Fibroblast of villous mesenchyme (primary cell): ENCODE data around the gene PTH1R. TPM values are rescaled to one million over a fixed set of nuclear protein-coding genes. Genes with fewer than 3 reads are reported as not detected.

Experiments
- DNase-seq: peaks from one replicate; pipeline ENCODE4 v3.0.0-alpha.2; 2010; ENCODE audit warnings: low read depth
- H3K4me3 ChIP-seq: 2 replicates; pipeline ENCODE4 v1.5.1; 2011; ENCODE audit warnings: low read depth, mild to moderate bottlenecking, low read length
- total RNA-seq: library from RNA; depleted of rRNA; stranded (reverse); fragments of >200 nt; gene quantifications from 2 replicates; pipeline ENCODE4 v1.2.3, GENCODE V29; 2012
- TF ChIP-seq, protein P1 (sequence below): IDR thresholded peaks from 2 replicates; pipeline ENCODE4 v1.5.1; 2012; ENCODE audit warnings: low read depth, mild to moderate bottlenecking, low read length; ENCODE audit not compliant: insufficient read depth

The PTH1R gene
- total RNA-seq, 1 donor: 2.6 TPM

DNA sequence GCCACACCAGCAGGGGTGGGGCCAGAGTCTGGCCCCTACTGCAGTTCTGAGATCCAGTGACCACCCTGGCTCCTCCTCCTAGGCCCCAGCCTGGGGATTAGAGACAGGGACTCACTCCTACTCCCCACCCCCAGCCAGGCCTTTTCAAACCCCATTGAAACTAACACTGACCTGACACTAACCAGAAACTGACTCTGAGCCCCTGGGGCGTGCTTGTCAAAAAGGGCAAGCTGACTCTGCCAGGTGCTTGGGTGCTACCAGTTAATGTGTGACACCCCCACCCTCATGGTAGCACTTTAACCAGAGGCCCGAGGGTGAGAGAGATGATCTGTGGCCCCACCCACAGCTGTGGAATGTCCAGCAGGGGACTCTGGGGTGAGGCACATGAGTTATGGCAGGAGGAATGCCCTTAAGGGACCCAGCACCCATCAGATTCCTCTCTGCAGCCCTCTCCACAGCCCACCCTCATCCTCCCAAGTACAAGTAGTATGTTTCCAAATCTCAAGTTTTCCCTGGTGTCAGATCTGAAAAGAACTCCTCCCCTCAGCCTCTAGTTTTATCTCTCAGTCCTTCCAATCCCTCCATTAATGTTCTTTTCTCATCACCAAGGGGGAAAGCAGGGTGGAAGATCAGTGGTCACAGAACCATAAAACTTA, 1.4 kb downstream of the PTH1R start:
- no peak for DNase-seq
- TF ChIP-seq, protein P1, sequence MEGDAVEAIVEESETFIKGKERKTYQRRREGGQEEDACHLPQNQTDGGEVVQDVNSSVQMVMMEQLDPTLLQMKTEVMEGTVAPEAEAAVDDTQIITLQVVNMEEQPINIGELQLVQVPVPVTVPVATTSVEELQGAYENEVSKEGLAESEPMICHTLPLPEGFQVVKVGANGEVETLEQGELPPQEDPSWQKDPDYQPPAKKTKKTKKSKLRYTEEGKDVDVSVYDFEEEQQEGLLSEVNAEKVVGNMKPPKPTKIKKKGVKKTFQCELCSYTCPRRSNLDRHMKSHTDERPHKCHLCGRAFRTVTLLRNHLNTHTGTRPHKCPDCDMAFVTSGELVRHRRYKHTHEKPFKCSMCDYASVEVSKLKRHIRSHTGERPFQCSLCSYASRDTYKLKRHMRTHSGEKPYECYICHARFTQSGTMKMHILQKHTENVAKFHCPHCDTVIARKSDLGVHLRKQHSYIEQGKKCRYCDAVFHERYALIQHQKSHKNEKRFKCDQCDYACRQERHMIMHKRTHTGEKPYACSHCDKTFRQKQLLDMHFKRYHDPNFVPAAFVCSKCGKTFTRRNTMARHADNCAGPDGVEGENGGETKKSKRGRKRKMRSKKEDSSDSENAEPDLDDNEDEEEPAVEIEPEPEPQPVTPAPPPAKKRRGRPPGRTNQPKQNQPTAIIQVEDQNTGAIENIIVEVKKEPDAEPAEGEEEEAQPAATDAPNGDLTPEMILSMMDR: no peak
- no peak overlapping the region for H3K4me3 ChIP-seq

DNA sequence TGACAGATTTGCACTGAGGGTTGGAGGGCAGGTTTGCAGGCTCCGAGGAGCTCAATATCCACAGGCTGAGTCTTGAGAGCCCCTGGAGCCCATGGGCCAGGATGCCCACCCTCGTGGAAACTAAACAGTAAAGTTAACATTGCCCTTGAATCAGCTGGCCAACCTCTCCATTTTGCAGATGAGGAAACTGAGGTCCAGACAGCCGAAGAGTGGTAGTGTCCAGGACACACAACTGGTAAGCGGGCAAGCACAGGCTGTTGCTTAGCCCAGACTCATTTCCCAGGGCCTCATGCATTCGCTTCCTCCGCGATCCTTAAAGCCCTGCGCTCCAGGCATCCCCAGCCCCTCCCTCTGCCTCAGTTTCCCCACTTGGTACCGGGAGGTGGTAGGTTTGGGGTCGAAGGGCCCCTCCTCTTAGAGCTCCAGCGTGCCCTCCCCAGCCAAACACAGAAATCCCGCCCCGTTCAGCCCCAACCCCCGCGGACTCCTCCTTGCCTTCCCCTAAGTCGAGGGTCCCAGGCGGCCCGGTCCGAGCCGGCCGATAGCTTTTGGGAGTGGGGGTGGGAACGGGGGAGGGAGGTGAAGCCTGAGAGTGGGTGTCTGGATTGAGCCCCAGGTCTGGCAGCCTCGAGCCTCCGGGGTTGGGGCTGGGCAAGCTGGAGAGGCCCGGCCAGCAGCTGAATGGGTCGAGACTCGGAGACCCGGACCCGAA, 3.5 kb downstream of the PTH1R start:
- TF ChIP-seq, protein P1: no peak
- peak overlapping the region; percentile 61 for H3K4me3 ChIP-seq
- DNase-seq: no peak

DNA sequence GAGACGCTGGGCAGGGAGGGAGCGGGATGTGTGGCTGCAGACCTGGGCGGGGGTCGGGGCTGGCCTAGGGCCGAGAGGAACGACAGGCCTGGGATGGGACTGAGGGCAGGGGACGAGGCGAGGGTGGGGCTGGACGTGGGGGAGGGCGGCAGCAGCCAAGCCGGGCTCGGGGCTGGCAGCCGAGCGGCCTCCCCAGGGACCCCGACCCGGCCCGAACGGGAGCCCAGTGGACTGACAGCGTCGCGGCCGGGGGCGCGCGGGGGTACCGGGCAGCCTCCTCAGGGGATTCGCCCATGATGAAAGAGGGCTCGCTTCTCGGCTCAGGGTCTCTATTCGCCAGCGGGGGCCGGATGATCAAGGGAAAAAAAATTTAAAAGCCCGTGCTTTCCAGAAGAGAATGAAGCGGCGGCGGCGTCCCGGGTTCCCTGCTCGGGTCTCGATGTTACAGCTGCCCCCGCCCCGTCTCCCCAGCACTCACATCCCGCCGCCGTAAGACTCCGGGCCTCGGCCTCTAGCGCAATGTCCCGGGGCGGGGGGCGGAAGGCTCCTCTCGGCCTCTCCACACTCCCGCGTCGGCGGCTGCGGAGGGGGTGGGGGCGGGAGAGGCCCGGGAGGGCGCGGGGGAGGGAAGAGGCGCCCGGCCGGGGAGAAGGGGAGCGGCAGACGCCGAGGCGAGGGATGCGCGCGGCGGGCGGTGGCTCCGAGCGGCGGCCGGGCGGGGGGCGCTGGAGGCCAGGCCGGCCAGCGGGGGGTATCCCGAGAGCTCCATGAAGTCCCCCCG, 4.3 kb downstream of the PTH1R start:
- peak overlapping the region; percentile 61 for H3K4me3 ChIP-seq
- TF ChIP-seq, protein P1: no peak
- DNase-seq: peak; percentile 16

DNA sequence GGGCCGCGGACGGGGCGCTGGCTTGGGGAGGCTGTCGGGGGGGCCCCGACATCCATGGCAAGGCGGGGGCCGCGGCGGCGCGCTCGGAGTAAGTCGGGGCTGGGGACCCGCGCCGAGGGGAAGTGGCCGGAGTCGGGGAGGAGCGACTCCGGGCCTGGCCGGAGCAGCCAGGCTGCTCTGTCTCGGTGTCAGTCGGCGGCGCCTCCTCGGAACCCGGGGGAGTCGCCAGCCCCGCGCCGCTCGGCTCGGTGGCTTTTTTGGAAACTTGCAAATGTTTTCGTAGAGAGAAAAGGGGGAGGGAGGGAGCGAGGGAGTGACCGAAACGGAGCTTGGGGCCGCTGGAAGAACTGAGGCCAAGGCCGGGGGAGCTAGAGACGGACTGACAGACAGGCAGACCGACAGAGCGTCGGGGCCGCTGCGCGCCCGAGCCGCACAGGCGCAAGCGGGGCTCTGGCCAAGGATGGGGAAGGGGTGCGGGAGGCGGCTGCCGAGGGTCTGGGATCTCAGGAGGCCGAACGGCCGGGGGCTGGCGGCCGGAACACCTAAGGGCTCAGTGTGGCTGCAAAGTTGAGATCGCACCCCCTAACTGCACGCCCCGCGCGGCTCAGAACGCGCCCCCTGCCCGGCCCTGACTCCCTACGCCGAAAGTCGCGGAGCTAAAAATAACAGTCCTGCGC, 5.0 kb downstream of the PTH1R start:
- peak; percentile 40 for DNase-seq
- TF ChIP-seq, protein P1: no peak
- H3K4me3 ChIP-seq: peak overlapping the region; percentile 61

DNA sequence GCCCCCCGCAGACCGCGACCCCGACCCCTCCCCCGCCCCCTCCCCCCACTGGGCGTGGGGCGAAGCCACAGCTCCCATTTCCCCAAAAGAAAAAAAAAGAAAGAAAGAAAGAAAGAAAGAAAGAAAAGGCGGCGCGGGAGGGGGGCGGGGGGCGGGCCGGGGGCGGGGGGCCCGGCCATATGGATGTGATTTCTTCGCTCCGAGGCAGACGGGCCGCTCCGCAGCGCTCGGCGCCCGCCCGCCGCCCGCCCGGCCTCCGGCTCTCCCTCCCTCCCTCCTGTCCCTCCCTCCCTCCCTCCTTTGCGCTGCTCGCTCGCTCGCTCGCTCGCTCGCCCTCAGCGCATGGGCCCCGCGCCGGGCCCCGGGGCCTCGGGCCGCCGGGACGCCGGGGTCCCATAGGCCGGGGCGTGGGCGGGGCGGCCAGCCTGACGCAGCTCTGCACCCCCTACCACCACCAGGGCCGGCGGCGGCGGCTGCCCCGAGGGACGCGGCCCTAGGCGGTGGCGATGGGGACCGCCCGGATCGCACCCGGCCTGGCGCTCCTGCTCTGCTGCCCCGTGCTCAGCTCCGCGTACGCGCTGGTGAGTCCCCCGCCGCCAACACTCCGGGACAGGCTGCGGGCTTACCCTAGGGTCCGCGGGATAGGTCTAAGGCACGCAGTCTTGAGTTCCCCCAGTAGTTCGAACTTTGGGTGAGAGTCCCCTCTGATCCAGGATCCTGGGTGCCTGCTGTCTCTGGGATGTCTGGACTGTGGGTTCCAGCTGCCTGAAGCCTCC, 5.7 kb downstream of the PTH1R start:
- H3K4me3 ChIP-seq: peak overlapping the region; percentile 61
- TF ChIP-seq, protein P1: no peak
- DNase-seq: peak; percentile 19

DNA sequence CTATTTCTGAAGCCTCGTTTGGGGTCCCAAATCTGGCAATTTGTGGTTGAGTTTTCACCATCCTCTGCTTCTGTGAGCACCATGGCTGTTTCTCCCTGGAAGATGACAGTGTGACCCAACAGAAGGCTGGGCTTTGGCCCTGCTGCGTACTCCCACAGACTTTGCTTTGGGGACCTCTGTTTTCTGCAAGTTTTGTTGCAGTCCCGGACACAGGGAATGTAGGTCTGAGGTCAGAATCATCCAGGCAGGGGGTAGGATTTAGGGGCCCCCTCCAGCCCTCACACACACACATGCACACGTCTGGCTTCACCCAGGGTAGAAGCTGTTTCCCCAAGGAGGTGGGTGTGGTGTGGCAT, 6.3 kb downstream of the PTH1R start:
- no peak for DNase-seq
- TF ChIP-seq, protein P1: no peak
- peak overlapping the region; percentile 35 for H3K4me3 ChIP-seq
